Fibroblast of skin of abdomen (primary cell): Measurements from ENCODE around the gene CAMK4.

Source experiments
- DNase-seq: peaks from one replicate; pipeline ENCODE4 v3.0.0-alpha.2; 2013

The CAMK4 gene

GRCh38 chr5:111432883-111433536 lies 208.8 kb downstream of the CAMK4 start:
- peak; percentile 28 for DNase-seq

- no peak for DNase-seq
These were observed 210.6 kb downstream of the CAMK4 start for GRCh38 chr5:111434800-111435199.

GRCh38 chr5:111439473-111440075 lies 215.4 kb downstream of the CAMK4 start:
- peak; percentile 75 for DNase-seq

- no peak for DNase-seq
These were observed 222.9 kb downstream of the CAMK4 start for GRCh38 chr5:111447099-111447498.

GRCh38 chr5:111447822-111448221 lies 223.6 kb downstream of the CAMK4 start:
- no peak for DNase-seq

GRCh38 chr5:111453295-111453694 lies 229.1 kb downstream of the CAMK4 start:
- DNase-seq = peak; percentile 59

- peak; percentile 70 for DNase-seq
These were observed 229.6 kb downstream of the CAMK4 start for GRCh38 chr5:111453747-111454146.

GRCh38 chr5:111454198-111454622 lies 230.0 kb downstream of the CAMK4 start:
- DNase-seq = peak; percentile 65

GRCh38 chr5:111454776-111455175 lies 230.6 kb downstream of the CAMK4 start:
- DNase-seq = no peak

- peak; percentile 20 for DNase-seq
These were observed 237.1 kb downstream of the CAMK4 start for GRCh38 chr5:111461255-111461671.

GRCh38 chr5:111461934-111462333 lies 237.8 kb downstream of the CAMK4 start:
- DNase-seq = no peak

GRCh38 chr5:111463311-111463710 lies 239.1 kb downstream of the CAMK4 start:
- no peak for DNase-seq

- DNase-seq = no peak
These were observed 245.2 kb downstream of the CAMK4 start for GRCh38 chr5:111469293-111469896.

- DNase-seq = no peak
These were observed 245.7 kb downstream of the CAMK4 start for GRCh38 chr5:111469903-111470302.

GRCh38 chr5:111472096-111472495 lies 247.9 kb downstream of the CAMK4 start:
- no peak for DNase-seq

- DNase-seq = no peak
These were observed 248.4 kb downstream of the CAMK4 start for GRCh38 chr5:111472579-111472978.

- peak; percentile 16 for DNase-seq
These were observed 254.1 kb downstream of the CAMK4 start for GRCh38 chr5:111478266-111478665.

GRCh38 chr5:111478898-111479297 lies 254.7 kb downstream of the CAMK4 start:
- no peak for DNase-seq

- no peak for DNase-seq
These were observed 256.2 kb downstream of the CAMK4 start for GRCh38 chr5:111480346-111480745.

- DNase-seq = no peak
These were observed 261.9 kb downstream of the CAMK4 start for GRCh38 chr5:111486055-111486454.

- no peak for DNase-seq
These were observed 262.7 kb downstream of the CAMK4 start for GRCh38 chr5:111486926-111487325.

GRCh38 chr5:111488353-111488752 lies 264.2 kb downstream of the CAMK4 start:
- no peak for DNase-seq

- no peak for DNase-seq
These were observed 268.8 kb downstream of the CAMK4 start for GRCh38 chr5:111493031-111493430.
